ENCODE measurements around the gene NOL4L.
A peak's percentile ranks its signal among the peaks of the same experiment; 100 is the strongest.

The NOL4L gene

GRCh38 chr20:32522776-32523612, 62.1 kb downstream of the NOL4L start:
- no peak for DNase-seq

GRCh38 chr20:32522526-32522775, 62.7 kb downstream of the NOL4L start:
- peak; percentile 53 for DNase-seq

GRCh38 chr20:32521780-32522525, 63.2 kb downstream of the NOL4L start:
- peak; percentile 81 for DNase-seq

GRCh38 chr20:32520927-32521203, 64.3 kb downstream of the NOL4L start:
- no peak for DNase-seq

DNA sequence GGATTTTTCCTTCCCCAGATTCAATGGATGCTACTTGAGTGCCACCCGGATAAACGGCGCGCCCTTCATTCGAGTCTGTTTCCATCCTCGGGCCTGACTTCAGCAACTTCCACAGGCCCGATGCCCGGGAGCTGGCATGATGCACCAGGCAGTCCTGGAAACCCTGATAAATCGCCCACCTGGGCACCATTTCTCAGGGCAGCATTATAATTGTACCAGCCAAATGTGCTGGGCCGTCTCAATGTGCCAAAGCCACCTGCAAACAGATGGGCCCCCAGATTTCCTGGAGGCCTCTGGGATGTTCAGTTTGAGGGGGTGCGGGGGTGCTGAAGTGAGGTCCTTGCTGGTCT, 65.8 kb downstream of the NOL4L start:
- DNase-seq = no peak

DNA sequence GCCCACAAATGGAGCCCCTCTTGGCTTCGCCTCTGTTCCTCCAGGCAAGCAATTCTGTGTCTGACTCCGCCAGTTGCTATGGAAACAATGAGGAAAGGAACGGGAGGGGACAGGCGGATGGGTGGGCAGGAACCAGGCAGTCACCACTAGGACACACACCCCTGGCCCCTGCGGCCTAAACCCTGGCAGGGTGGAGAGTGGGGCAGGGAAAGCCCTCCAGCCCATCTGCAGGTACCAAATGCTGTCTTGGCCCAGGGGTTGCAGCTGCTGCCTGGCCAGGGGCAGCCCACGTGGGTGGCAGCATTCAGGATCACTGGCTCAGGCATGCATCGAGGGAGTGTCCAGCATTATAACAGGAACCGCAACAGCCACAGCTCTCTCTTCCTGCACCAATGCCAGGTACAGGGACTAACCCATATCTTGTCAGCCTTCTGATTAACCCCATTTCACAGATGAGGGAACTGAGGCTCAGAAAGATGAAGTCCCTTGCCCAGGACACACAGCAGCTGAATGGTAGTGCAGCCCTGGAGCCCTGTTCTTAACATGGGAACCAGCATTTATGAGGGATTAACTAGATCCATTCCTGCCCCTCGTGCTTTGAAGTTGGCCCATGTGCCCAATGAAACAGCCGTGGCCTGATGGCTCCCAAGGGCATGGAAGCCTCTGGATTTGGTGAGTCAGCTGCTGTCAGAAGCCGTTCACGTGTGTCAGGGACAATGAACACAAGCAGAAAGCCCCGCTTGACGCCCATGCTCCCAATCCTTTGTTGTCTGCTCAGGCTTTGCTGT, 66.3 kb downstream of the NOL4L start:
- no peak for DNase-seq

DNA sequence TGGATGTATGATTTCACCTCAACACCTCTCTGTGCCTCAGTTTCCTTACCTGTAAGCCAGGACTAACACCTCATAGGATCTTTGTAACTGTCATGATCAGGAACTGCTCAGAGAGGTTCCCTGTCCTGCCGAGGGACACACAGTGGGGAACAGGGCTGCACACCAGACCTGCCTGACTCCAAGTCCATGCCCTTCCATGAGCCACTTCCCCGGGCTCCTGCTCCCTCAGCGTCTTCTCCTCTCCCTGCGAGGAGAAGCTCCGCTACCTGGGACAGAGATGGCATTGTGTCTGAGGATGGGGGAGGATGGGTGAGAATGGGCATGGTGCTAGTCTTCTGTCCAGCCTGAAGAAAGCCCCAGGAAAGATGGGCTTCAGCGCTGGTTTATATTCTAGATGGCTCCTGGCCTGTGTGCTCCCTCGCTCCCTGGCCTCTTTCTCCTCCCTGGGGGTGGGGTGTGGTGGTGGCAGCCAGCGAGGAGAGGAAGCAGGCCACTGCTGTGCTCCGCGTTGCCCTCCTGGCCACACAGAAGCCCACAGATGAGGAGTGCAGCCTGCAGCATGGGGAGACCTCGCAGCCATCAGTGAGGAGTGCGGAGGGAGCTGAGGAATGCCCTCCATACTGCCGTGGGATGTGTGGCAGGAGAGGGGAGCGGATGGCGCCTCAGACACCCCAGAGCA, 67.1 kb downstream of the NOL4L start:
- no peak for DNase-seq

GRCh38 chr20:32517518-32517873, 67.6 kb downstream of the NOL4L start:
- no peak for DNase-seq

GRCh38 chr20:32516583-32517517, 68.3 kb downstream of the NOL4L start:
- DNase-seq = no peak

GRCh38 chr20:32515631-32516101, 69.5 kb downstream of the NOL4L start:
- no peak for DNase-seq

DNA sequence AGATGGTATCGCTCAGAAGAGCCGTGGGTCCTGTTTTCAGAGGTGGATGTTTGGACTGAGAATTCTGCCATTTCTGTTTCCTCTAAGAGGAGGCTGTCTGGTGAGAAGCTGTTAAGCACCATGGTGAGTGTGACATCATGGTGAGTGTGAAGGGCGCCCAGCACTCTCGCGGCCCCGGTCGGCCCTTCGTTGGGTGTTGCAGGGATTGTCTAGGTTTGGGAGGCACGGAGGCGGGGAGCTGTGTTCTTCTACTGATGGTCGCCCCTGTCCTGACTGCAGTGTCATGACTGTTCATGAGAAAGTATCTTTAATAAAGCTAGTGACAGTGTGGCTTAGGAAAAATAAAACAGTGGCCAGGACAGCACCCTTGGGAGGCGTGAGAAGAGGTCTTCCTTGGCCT, 70.4 kb downstream of the NOL4L start:
- no peak for DNase-seq

DNA sequence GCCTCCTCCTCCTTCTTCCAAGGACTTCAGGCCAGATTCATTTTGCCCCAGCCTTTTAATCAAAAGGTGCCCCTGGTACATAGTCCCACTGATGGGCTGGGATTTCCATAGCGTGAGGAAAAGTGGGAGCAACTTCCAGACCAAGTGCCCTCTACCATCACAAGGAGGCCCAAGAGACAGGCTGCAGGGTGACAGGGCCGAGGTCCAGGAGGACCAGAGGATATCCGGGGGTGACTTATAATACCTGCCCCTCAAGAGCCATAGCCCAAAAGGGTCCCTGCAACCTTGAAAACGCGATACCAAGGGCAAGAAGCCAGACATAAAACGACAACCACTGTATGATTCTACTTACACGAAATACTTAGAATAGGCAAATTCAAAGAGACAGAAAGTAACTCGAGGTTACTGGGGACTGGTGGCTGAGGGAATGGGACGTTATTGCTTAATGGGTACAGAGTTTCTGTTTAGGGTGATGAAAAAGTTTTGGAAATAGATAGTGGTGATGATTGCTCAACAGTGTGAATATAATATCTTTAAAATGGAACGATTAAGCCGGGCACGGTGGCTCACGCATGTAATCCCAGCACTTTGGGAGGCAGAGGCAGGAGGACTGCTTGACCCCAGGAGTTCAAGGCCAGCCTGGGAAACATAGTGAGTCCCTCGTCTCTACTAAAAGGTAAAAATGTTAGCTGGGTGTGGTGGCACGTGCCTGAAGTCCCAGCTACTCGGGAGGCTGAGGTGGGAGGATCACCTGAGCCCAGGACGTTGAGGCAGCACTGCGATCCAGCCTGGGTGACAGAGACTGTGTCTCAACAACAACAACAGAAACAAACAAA, 71.9 kb downstream of the NOL4L start:
- DNase-seq = no peak

DNA sequence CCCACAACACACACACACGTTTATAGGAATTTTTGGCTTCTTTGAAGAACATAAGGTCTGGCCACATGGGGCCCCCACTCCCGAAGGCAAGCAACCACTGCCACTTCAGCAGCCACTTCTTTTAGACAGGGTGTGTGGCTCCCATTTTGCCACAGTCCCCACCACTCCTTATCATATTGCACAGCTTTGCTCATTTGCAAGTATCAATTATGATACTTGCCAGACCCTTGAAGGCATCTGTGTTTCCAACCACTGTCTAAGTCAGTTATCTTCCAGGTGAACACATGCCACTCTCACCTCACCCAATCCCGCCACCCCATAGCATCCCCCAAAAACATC, 73.1 kb downstream of the NOL4L start:
- DNase-seq = no peak

DNA sequence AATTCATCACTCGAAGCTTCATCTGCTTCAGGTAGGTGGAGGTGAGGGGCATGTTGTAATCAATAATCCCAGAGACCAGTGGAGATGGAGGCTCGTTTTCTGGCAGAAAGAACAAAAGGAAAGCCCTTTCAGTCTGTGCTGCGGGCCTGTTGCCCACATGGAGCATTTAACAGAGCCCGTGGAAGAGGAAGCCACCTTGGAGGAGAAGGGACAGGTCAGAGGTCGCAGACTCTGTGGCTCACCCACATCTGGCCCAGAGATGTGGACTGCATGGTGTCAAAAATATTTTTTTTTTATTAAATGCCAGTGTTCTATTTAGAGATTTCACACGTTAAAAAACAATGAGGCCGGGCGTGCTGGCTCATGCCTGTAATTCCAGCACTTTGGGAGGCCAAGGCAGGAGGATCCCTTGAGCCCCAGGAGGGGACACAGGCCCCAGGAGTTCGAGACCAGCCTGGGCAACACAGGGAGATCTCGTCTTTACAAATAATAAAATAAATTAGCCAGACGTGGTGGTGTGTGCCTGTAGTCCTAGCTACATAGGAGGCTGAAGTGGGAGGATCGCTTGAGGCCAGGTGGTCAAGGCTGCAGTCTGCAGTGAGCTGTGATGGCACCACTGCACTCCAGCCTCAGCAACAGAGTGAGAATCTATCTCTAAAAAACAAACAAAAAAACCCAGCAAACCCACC, 73.6 kb downstream of the NOL4L start:
- DNase-seq = no peak

DNA sequence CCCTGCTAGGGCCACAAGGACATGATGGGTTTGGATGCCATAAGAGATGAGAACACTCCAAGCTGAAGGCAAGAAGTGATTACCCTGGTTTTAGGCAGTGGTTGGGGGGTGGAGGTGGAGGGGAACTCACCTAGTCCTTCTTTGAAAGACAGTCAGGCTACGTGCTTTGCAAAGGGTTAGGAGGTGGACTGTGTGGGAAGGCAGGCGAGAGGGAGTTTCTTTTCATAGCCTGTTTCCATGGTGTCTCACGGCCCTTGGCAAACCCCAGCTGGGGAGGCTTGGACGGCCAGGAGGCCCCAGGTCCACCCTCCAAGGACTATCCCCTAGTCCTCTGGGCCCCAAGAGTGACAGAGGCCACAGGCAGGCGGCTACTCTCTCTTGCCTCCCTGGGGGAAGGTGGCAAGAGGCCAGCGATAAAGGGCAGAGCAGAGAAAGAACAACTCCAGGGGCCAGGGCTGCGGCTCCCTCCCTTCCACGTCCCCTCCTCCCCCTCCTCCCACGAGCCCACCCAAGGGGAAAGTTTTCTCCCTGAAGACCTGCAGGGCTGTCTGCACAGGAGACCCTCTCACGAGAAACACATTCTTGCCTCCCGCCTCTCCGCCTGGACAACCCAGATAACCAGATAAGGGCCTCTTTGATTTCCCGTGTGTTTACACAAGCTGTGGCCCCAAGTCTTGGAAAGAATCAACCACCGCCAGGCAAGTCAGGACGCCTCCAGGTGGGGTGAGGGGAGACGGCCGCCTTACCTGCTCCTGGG, 74.4 kb downstream of the NOL4L start:
- peak; percentile 65 for DNase-seq

DNA sequence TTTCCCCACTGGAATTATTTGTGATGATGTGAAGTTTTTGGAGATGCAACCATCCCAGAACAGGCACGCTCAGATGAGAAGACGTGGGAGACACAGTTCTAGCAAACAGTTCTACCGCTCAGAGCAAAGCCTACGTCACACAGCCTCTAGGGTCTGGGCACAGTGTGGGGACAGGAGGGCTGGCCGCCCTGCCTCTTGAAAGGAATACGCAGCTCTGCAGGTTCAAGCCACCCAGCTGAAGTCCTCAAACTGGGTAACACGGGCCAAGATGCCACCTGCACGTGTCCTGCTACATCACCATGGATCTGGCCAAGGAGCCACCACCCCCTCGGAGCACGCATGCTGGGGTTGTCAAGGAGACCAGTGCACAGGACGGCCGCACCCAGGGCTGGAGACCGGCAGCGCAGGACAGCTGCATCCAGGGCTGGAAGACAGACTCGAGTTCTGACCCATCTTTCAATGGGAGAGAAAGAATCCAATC, 75.0 kb downstream of the NOL4L start:
- no peak for DNase-seq

- peak; percentile 84 for DNase-seq
Observed at GRCh38 chr20:32509639-32510066, 75.5 kb downstream of the NOL4L start.

DNA sequence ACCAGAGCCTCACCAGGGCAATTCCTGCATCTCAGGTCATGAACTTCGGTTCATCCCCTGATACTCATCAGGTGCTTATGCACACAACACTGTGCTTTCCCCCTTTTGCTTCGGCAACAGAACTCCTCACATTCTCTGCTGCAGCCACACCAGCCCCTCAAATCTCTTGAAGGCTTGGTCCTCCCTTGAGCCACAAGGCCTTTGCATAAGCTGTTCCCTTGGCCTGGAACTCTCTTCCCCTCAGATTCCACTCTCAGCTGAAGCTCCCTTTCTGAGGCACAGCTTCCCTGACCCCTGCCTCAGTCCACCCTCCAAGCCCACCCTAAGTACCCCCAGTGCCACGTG, 76.4 kb downstream of the NOL4L start:
- DNase-seq = no peak

DNA sequence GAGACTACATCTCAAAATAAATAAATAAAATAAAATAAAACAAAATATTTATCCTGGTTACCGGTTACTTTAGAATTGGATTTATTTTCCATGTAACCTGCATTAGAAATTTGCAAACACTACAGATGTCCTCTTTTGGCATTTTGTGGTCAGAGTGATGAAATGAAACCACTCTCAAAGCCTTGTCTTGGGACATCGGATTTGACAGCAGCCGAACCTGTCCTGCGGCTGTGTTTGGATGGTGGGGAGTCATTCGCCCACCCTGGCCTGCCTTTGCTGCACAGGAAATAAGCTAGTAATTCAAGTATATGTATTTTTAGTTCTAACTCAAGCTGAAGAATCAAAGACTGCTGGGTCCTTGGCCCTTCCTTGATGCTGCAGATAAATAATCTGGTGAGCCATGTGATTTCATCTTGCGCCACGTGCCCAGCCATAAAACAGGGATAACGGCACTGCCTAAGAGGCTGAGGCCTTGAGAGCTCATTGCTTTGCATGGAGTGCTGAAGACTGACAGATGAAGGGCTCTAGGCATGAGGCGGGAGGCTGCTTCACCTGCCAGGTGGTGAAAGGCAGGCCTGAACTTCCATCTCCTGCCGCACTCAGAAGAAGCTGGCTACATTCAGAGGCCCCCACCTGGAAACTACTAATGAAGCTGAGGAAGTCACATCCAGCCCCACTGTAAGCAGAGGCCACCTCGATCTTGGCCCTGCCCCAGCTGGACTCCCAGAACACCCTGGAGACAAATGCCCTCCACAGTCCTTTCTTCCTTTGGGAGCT, 76.9 kb downstream of the NOL4L start:
- DNase-seq = peak; percentile 62

All from hematopoietic multipotent progenitor cell treated with erythropoietin and hydrocortisone succinate and interleukin-3 and kit ligand, for 6 days (in vitro differentiated cells).